ENCODE data around the gene CRB1. TPM values are rescaled to one million over a fixed set of nuclear protein-coding genes. Genes with fewer than 3 reads are reported as not detected.

Gene CRB1
- total RNA-seq, result 0.39 TPM

- DNase-seq, result no peak
These were observed at the start of gene CRB1 for GRCh38 chr1:197268012-197268411. Gene CRB1 (plus strand): TSS chr1:197268252. CDS start chr1:197268413, 161 bp downstream.

- DNase-seq, result no peak
These were observed 49.2 kb upstream of the CRB1 start for GRCh38 chr1:197218857-197219256.

GRCh38 chr1:197222025-197222685, 45.9 kb upstream of the CRB1 start:
- DNase-seq, result no peak

- no peak for DNase-seq
These were observed 45.3 kb upstream of the CRB1 start for GRCh38 chr1:197222780-197223179.

- DNase-seq, result no peak
These were observed 43.9 kb upstream of the CRB1 start for GRCh38 chr1:197224160-197224559.

- DNase-seq, result no peak
These were observed 42.4 kb upstream of the CRB1 start for GRCh38 chr1:197225611-197226010.

GRCh38 chr1:197234581-197234980, 33.5 kb upstream of the CRB1 start:
- DNase-seq, result no peak

- no peak for DNase-seq
These were observed 32.7 kb upstream of the CRB1 start for GRCh38 chr1:197235355-197235754.

- DNase-seq, result no peak
These were observed 20.6 kb upstream of the CRB1 start for GRCh38 chr1:197247465-197247864.

- no peak for DNase-seq
These were observed 18.7 kb upstream of the CRB1 start for GRCh38 chr1:197249324-197249723.

- DNase-seq, result no peak
These were observed 17.4 kb upstream of the CRB1 start for GRCh38 chr1:197250616-197251015.

- no peak for DNase-seq
These were observed 15.1 kb upstream of the CRB1 start for GRCh38 chr1:197252973-197253372.

GRCh38 chr1:197254866-197255265, 13.2 kb upstream of the CRB1 start:
- no peak for DNase-seq

- DNase-seq, result no peak
These were observed 3.0 kb upstream of the CRB1 start for GRCh38 chr1:197264936-197265567.

- DNase-seq, result no peak
These were observed 1.0 kb downstream of the CRB1 start for GRCh38 chr1:197269053-197269452.

GRCh38 chr1:197272791-197273190, 4.7 kb downstream of the CRB1 start:
- DNase-seq, result no peak

- DNase-seq, result no peak
These were observed 9.1 kb downstream of the CRB1 start for GRCh38 chr1:197277166-197277565.

- DNase-seq, result no peak
These were observed 16.3 kb downstream of the CRB1 start for GRCh38 chr1:197284325-197284724.

- DNase-seq, result no peak
These were observed 16.9 kb downstream of the CRB1 start for GRCh38 chr1:197284966-197285365.

GRCh38 chr1:197285526-197286205, 17.6 kb downstream of the CRB1 start:
- no peak for DNase-seq

GRCh38 chr1:197286634-197287033, 18.6 kb downstream of the CRB1 start:
- DNase-seq, result no peak

- DNase-seq, result no peak
These were observed 19.8 kb downstream of the CRB1 start for GRCh38 chr1:197287863-197288262.

GRCh38 chr1:197302775-197303174, 34.7 kb downstream of the CRB1 start:
- DNase-seq, result no peak

GRCh38 chr1:197303463-197303862, 35.4 kb downstream of the CRB1 start:
- no peak for DNase-seq

Measured in skin of body (tissue), 2 donors.